ENCODE results near the gene MAP3K3. TPM values are rescaled to one million over a fixed set of nuclear protein-coding genes. Genes with fewer than 3 reads are reported as not detected.

MAP3K3 gene
- total RNA-seq, 4 donors from 2014 or later = 62.8 to 107 (median 71.7) TPM

DNA sequence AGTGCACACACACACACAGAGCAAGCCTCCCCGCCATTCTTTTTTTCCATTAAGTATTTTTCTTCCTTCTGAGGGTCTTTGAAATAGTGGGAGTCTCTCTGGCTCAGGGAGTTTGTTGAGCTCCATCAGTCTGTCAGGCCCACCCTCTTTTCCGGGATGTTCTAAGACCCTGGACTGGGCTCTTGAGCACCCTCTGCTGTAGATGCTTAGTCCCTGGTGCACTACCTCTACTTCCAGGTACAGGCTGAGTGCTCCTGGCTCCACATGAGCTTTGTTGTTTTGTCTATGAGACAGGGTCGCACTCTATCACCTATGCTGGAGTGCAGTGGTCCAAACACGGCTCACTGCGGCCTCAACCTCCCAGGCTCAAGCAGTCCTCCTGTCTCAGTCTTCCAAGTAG is 57.0 kb downstream of the MAP3K3 start:
- Histone ChIP-seq H3K27ac (peak overlapping the region in 1 of 4 donors; percentile 88), H3K9me3 (no peaks in the 10 kb centered on the region), H3K27me3 (no peaks in the 10 kb centered on the region), H3K36me3 (peaks cover 0 to 46% (median 0%) of the 10 kb centered on the region in 3 donors), H3K4me3 (no peak overlapping the region), H3K4me1 (peaks cover 5 to 96% (median 47%) of the 10 kb centered on the region in 4 donors)
- DNase-seq (ENCODE audit: low spot score in 2 of 2) = no peak
- WGBS, 2 donors = 91 to 92% methylated on average over 5 of the region's 5 CpGs
- TF ChIP-seq EP300 (IDR thresholded peaks at IDR 0.05) (no peak), POLR2A (IDR thresholded peaks at IDR 0.05) (no peak)

DNA sequence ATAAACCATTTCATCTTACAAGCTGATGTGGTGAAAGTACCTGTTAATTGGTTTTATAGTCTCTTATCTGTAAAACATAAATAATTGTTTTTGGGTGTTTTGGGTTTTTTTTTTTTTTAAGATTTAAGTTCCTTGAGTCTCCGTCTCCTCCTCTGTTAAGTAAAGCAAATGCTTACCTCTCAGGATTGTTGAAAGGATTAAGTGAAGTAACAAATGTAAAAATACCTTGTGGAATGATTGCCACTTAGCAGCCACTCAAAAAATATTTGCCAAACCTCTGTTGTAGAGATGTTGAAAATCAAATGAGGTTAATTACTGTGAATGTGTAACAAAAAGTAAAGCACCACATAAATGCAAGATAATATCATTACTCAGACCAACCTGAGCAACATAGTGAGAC is 58.5 kb downstream of the MAP3K3 start:
- Histone ChIP-seq H3K4me1 (peaks cover 5 to 96% (median 38%) of the 10 kb centered on the region in 4 donors), H3K36me3 (peaks cover 0 to 53% (median 0%) of the 10 kb centered on the region in 3 donors), H3K4me3 (no peak overlapping the region), H3K9me3 (no peaks in the 10 kb centered on the region), H3K27ac (peak overlapping the region; percentile 11 to 88 (median 68)), H3K27me3 (no peaks in the 10 kb centered on the region)
- 94 to 98% methylated on average over 1 of the region's 1 CpG for WGBS, 2 donors
- no peak for DNase-seq (ENCODE audit: low spot score in 2 of 2)
- TF ChIP-seq, protein P1, sequence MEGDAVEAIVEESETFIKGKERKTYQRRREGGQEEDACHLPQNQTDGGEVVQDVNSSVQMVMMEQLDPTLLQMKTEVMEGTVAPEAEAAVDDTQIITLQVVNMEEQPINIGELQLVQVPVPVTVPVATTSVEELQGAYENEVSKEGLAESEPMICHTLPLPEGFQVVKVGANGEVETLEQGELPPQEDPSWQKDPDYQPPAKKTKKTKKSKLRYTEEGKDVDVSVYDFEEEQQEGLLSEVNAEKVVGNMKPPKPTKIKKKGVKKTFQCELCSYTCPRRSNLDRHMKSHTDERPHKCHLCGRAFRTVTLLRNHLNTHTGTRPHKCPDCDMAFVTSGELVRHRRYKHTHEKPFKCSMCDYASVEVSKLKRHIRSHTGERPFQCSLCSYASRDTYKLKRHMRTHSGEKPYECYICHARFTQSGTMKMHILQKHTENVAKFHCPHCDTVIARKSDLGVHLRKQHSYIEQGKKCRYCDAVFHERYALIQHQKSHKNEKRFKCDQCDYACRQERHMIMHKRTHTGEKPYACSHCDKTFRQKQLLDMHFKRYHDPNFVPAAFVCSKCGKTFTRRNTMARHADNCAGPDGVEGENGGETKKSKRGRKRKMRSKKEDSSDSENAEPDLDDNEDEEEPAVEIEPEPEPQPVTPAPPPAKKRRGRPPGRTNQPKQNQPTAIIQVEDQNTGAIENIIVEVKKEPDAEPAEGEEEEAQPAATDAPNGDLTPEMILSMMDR (IDR thresholded peaks at IDR 0.05) = no peak
- TF ChIP-seq POLR2A (IDR thresholded peaks at IDR 0.05) = no peak
- no peak for TF ChIP-seq EP300 (IDR thresholded peaks at IDR 0.05)

DNA sequence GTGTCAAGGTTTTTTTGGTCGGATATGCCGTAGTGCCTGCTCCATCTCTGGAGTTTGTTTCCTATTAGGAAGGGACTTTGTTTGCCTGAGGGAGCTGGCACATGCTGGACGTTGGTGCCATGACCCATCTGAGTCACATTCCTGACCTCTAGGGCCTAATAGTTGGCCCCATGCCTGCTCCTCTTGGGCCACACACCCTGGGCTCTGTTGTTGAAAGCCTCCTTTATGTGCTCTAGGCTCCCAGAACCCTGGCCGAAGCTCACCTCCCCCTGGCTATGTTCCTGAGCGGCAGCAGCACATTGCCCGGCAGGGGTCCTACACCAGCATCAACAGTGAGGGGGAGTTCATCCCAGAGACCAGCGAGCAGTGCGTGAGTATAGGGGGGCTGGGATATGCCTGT is 59.3 kb downstream of the MAP3K3 start:
- Histone ChIP-seq H3K4me1 (peaks cover 0 to 94% (median 31%) of the 10 kb centered on the region in 4 donors), H3K4me3 (no peak overlapping the region), H3K27me3 (no peaks in the 10 kb centered on the region), H3K36me3 (peaks cover 0 to 62% (median 0%) of the 10 kb centered on the region in 3 donors), H3K9me3 (no peaks in the 10 kb centered on the region), H3K27ac (peak overlapping the region; percentile 45 to 88 (median 68))
- no peak for DNase-seq (ENCODE audit: low spot score in 2 of 2)
- TF ChIP-seq, protein P1 (IDR thresholded peaks at IDR 0.05) = peak in 1 of 5 experiments; percentile 17
- TF ChIP-seq EP300 (IDR thresholded peaks at IDR 0.05) (peak in 1 of 2 donors; percentile 83), POLR2A (IDR thresholded peaks at IDR 0.05) (no peak)
- 34 to 45% methylated on average over 5 to 7 of the region's 8 CpGs for WGBS, 2 donors

DNA sequence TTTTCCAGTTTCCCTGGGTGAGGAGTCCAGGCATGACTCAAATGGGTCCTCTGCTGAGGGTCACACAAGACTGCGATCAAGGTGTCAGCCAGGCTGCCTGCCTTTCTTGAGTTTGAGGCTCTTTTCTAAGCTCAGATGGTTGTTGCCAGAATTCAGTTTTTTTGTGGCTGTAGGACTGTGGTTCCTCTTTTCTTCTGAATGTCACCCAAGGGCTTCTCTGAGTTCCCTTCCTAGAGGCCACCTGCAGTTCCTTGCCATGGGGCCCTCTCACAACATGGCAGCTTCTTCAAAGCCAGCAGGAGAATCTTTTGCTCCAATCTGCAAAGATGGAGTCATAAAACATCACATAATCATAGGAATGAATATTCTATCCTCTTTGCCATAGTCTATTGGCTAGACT is 60.2 kb downstream of the MAP3K3 start:
- no peak for DNase-seq (ENCODE audit: low spot score in 2 of 2)
- no peak for TF ChIP-seq POLR2A (IDR thresholded peaks at IDR 0.05)
- TF ChIP-seq EP300 (IDR thresholded peaks at IDR 0.05) = no peak
- TF ChIP-seq, protein P1 (IDR thresholded peaks at IDR 0.05) = no peak
- Histone ChIP-seq H3K4me1 (peaks cover 0 to 85% (median 25%) of the 10 kb centered on the region in 4 donors), H3K27me3 (no peaks in the 10 kb centered on the region), H3K27ac (peak overlapping the region; percentile 45 to 88 (median 68)), H3K4me3 (no peak overlapping the region), H3K36me3 (peaks cover 0 to 63% (median 0%) of the 10 kb centered on the region in 3 donors), H3K9me3 (no peaks in the 10 kb centered on the region)
- 79 to 86% methylated on average over 1 of the region's 1 CpG for WGBS, 2 donors

DNA sequence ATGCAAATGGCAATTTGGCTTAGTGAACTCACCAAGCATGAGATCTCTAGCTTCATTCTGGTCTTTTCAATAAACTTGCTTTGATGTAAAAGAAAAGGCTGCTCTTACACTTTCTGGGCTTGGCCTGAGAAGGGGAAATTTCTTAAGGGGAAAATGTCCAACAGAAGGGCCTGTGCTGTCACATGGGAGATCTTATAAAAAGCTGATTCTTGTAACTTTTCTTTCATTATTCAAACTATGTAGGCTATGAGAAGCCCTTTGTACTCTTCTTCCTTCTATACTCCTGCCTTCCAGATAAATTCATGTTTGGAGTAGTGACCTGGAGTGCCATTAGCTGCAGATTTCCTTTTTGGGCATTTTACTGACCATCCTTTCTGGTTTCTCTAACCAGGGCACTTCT is 60.8 kb downstream of the MAP3K3 start:
- peak overlapping the region; percentile 45 to 88 (median 68) for H3K27ac ChIP-seq
- TF ChIP-seq, protein P1 (IDR thresholded peaks at IDR 0.05) = no peak
- TF ChIP-seq POLR2A (IDR thresholded peaks at IDR 0.05) (no peak), EP300 (IDR thresholded peaks at IDR 0.05) (no peak)
- H3K4me1 ChIP-seq = peaks cover 0 to 79% (median 23%) of the 10 kb centered on the region in 4 donors
- no peak for DNase-seq (ENCODE audit: low spot score in 2 of 2)
- peaks cover 0 to 59% (median 0%) of the 10 kb centered on the region in 3 donors for H3K36me3 ChIP-seq
- H3K4me3 ChIP-seq = no peak overlapping the region
- no peaks in the 10 kb centered on the region for H3K27me3 ChIP-seq
- H3K9me3 ChIP-seq = no peaks in the 10 kb centered on the region

Measured in tibial nerve (tissue), 4 donors.